Sigmoid colon (tissue), 7 donors: ENCODE measurements around the gene GDF10. TPM values are rescaled to one million over a fixed set of nuclear protein-coding genes. Genes with fewer than 3 reads are reported as not detected.
A peak's percentile ranks its signal among the peaks of the same experiment; 100 is the strongest.

Experiments
- DNase-seq: peaks from one replicate; pipeline ENCODE4 v3.0.0-alpha.2; 2019
- H3K27ac ChIP-seq, 4 donors: fragments of 200-600 bp; sonication (generic); one replicate each; pipeline ENCODE4 v1.5.1; 2016 to 2019; ENCODE audit warnings: mild to moderate bottlenecking in 1 of 4
- H3K27me3 ChIP-seq, 3 donors: fragments of 200-600 bp; sonication (generic); one replicate each; pipeline ENCODE4 v1.5.1; 2019; ENCODE audit warnings: mild to moderate bottlenecking in 1 of 3
- H3K36me3 ChIP-seq, 4 donors: fragments of 200-600 bp; sonication (generic); one replicate each; pipeline ENCODE4 v1.5.1; 2016 to 2019
- H3K4me1 ChIP-seq, 4 donors: fragments of 200-600 bp; sonication (generic); one replicate each; pipeline ENCODE4 v1.5.1; 2017 to 2019
- H3K4me3 ChIP-seq, 4 donors: fragments of 200-600 bp; sonication (generic); one replicate each; pipeline ENCODE4 v1.5.1; 2017 to 2019; ENCODE audit warnings: mild to moderate bottlenecking in 2 of 4, moderate library complexity in 1 of 4
- H3K9me3 ChIP-seq, 4 donors: fragments of 200-600 bp in 3 of 4; sonication (generic) in 3 of 4; one replicate each; pipeline versions ENCODE4 v1.5.1 to v1.6.1; 2013 to 2019
- EP300 ChIP-seq, 4 donors: sonication (generic); formaldehyde crosslinking; IDR thresholded peaks; one replicate each; pipeline ENCODE4 v1.6.1; 2017; ENCODE audit warnings: antibody characterized with exemption in 4 of 4
- POLR2A ChIP-seq, 2 donors: fragments of 450-650 bp; IDR thresholded peaks; one replicate each; pipeline ENCODE4 v1.6.1; 2016; ENCODE audit warnings: antibody characterized with exemption in 2 of 2, mild to moderate bottlenecking in 2 of 2, moderate library complexity in 2 of 2
- POLR2AphosphoS5 ChIP-seq, 4 donors: sonication (generic); formaldehyde crosslinking; IDR thresholded peaks; one replicate each; pipeline ENCODE4 v1.6.1; 2017; ENCODE audit warnings: antibody characterized with exemption in 4 of 4
- WGBS, 2 donors: extraction: QIAGEN DNeasy Blood & Tissue Kit; methylation state at CpG; one replicate each; pipeline ENCODE4 v1.1.7; 2013; 5-methylcytosine and 5-hydroxymethylcytosine counted together
- intact Hi-C: fragments of 100-400 bp; cut with DNase I; formaldehyde crosslinking; loops from one replicate; pipeline ENCODE4 v1.15.1; 2023
- polyA plus RNA-seq, 3 donors: library from polyadenylated mRNA; stranded (reverse); fragments of 200-250 nt; gene quantifications; one replicate each; pipeline ENCODE4 v1.2.3, GENCODE V29; 2013
- total RNA-seq, 4 donors: library from RNA; depleted of rRNA; stranded (reverse); fragments of >200 nt; gene quantifications; one replicate each; pipeline ENCODE4 v1.1.0, GENCODE V29; 2016
- TF ChIP-seq, protein P1 (sequence below), 4 experiments: fragments of 450-650 bp in 3 of 4; fragments of 200-600 bp in 1 of 4; IDR thresholded peaks; one replicate each; pipeline ENCODE4 v1.5.1; 2016 to 2019; ENCODE audit warnings: antibody characterized with exemption in 4 of 4, mild to moderate bottlenecking in 3 of 4, moderate library complexity in 2 of 4
- donor health status: healthy with polysubstance abuse.
- donor health status: Bipolar disorder and iron deficiency.
- donor health status: healthy.

The GDF10 gene
- total and polyA plus RNA-seq, 7 donors = 0.67 to 11.9 (median 4.4) TPM; not detected in 2

DNA sequence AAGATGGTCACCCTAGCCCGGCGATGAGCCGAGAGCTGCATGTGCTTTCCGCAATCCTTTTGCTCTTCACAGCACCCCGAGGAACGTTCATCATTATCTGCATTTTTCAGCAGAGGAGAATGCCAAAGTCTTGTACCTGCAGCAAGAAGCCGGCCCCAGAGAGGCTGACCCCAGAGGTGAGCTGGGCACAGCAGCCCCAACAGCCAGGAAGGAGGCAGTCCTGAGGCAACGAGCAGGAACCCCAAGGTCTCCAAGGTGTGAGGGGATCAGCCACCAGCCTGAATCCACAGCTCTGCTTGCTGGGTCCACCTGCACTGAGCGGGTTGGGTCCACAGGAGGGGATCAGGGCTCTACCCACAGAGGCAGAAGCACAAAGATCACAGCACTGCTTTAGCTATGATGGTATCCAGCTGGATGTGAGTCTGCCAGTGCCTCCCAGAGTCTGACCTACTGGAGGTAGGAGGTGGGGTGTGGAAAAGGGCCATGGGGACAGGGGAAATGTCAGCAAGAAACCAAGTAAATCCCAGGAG is 16.8 kb upstream of the GDF10 start:
- Histone ChIP-seq H3K27ac (no peak overlapping the region), H3K9me3 (no peaks in the 10 kb centered on the region), H3K4me1 (peaks cover 0 to 7% (median 0%) of the 10 kb centered on the region in 4 donors), H3K4me3 (no peak overlapping the region), H3K36me3 (no peaks in the 10 kb centered on the region), H3K27me3 (peaks cover 0 to 3% (median 0%) of the 10 kb centered on the region in 3 donors)
- TF ChIP-seq POLR2A (IDR thresholded peaks at IDR 0.05) = no peak
- TF ChIP-seq POLR2AphosphoS5 (IDR thresholded peaks at IDR 0.05) = no peak
- TF ChIP-seq, protein P1, sequence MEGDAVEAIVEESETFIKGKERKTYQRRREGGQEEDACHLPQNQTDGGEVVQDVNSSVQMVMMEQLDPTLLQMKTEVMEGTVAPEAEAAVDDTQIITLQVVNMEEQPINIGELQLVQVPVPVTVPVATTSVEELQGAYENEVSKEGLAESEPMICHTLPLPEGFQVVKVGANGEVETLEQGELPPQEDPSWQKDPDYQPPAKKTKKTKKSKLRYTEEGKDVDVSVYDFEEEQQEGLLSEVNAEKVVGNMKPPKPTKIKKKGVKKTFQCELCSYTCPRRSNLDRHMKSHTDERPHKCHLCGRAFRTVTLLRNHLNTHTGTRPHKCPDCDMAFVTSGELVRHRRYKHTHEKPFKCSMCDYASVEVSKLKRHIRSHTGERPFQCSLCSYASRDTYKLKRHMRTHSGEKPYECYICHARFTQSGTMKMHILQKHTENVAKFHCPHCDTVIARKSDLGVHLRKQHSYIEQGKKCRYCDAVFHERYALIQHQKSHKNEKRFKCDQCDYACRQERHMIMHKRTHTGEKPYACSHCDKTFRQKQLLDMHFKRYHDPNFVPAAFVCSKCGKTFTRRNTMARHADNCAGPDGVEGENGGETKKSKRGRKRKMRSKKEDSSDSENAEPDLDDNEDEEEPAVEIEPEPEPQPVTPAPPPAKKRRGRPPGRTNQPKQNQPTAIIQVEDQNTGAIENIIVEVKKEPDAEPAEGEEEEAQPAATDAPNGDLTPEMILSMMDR (IDR thresholded peaks at IDR 0.05) = no peak
- TF ChIP-seq EP300 (IDR thresholded peaks at IDR 0.05) = no peak
- no peak for DNase-seq
- intact Hi-C loops = no loop called here
- WGBS, 2 donors = 82 to 90% methylated on average over 9 of the region's 9 CpGs

DNA sequence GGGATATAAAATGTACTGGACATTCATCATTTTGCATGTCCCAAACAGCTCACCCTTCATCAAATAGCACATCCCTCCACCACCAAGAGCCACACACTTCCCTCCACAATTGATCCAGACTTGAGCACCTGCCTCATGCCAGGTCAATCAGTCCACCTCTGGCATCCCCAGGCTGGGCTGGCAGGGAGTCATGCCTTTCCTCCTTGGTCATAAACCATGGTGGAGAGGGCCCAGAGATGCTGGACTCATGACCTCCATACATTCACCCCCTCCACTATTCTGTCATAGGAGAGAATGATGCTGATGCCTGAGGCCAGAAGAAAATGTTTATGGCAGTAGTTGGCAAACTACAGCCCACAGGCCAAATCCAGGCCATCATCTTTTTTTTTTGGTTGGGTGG is 16.1 kb upstream of the GDF10 start:
- TF ChIP-seq EP300 (IDR thresholded peaks at IDR 0.05) = no peak
- TF ChIP-seq, protein P1 (IDR thresholded peaks at IDR 0.05) = no peak
- TF ChIP-seq POLR2A (IDR thresholded peaks at IDR 0.05) = no peak
- no peak for TF ChIP-seq POLR2AphosphoS5 (IDR thresholded peaks at IDR 0.05)
- peaks cover 0 to 3% (median 0%) of the 10 kb centered on the region in 3 donors for H3K27me3 ChIP-seq
- no peaks in the 10 kb centered on the region for H3K36me3 ChIP-seq
- H3K4me1 ChIP-seq = peaks cover 0 to 7% (median 0%) of the 10 kb centered on the region in 4 donors
- intact Hi-C loops = no loop called here
- no peaks in the 10 kb centered on the region for H3K9me3 ChIP-seq
- no peak overlapping the region for H3K27ac ChIP-seq
- no peak overlapping the region for H3K4me3 ChIP-seq
- DNase-seq = no peak

DNA sequence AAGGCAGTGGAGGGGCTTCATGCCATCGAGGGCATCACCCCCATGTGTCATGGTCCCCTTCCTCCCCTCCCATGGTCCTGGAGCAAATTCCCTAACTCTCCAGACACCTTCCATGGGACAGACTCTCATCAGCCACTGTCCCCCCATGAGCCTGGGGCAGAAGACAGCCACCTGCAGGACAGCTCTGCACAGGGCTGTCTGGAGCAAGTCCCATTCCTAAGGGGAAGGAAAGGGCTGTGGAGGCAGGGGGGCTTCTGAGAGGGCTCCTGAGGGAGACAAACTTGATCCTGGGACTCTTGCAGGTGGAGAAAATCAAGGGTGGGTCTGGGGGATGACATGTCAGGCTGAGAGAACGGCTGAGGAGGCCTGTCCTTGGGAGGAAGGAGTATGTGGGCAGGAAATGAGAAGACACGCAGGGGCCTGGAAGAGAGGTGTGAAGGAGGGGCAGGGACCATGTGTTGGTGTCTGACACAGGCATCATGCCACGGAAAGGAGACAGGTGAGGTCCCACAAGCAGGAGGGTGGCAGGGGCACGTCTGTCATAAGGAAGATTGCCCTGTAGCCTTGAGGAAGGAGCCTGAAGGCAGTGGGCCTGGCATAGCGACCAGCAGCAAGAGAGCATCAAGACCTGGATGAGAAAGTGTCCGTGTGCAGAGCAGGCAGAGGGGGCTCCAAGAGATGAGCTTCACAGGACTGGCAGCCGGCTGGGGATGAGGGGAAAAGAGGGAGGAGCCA is 14.4 kb upstream of the GDF10 start:
- Histone ChIP-seq H3K9me3 (no peaks in the 10 kb centered on the region), H3K4me1 (peaks cover 0 to 7% (median 0%) of the 10 kb centered on the region in 4 donors), H3K27me3 (peaks cover 0 to 3% (median 0%) of the 10 kb centered on the region in 3 donors), H3K36me3 (no peaks in the 10 kb centered on the region), H3K27ac (no peak overlapping the region), H3K4me3 (no peak overlapping the region)
- 73 to 77% methylated on average over 8 of the region's 8 CpGs for WGBS, 2 donors
- TF ChIP-seq POLR2A (IDR thresholded peaks at IDR 0.05) (no peak), EP300 (IDR thresholded peaks at IDR 0.05) (no peak), POLR2AphosphoS5 (IDR thresholded peaks at IDR 0.05) (no peak)
- TF ChIP-seq, protein P1 (IDR thresholded peaks at IDR 0.05) = no peak
- intact Hi-C loops = no loop called here
- DNase-seq = peak; percentile 39

DNA sequence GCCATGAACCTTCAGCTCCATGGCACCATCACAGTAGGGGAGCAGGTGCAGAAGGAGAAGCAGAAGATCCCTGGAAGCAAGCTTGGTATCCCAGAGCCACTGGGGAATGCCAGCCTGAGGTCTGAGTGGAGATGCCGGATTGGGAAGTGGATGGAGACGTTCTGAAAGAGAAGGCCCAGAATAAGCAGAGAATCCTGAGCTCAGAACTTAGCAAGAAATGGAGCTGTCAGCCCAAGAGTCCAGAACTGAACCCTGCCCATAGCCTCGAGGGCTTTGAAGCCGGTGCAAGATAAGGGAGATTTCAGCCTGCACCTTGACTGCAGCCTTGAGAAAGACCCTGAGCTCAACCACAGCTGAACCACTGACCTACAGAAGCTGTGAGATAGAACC is 13.9 kb upstream of the GDF10 start:
- Histone ChIP-seq H3K27me3 (peaks cover 0 to 3% (median 0%) of the 10 kb centered on the region in 3 donors), H3K4me1 (peaks cover 0 to 7% (median 0%) of the 10 kb centered on the region in 4 donors), H3K9me3 (no peaks in the 10 kb centered on the region), H3K4me3 (no peak overlapping the region), H3K27ac (no peak overlapping the region), H3K36me3 (no peaks in the 10 kb centered on the region)
- no peak for TF ChIP-seq POLR2A (IDR thresholded peaks at IDR 0.05)
- no peak for TF ChIP-seq EP300 (IDR thresholded peaks at IDR 0.05)
- TF ChIP-seq, protein P1 (IDR thresholded peaks at IDR 0.05) = no peak
- TF ChIP-seq POLR2AphosphoS5 (IDR thresholded peaks at IDR 0.05) = no peak
- DNase-seq = peak; percentile 21
- intact Hi-C loops = no loop called here
- WGBS, 2 donors = 85 to 89% methylated on average over 4 of the region's 4 CpGs
